B cell (primary cell): ENCODE data around the gene MOB3C. TPM values are rescaled to one million over a fixed set of nuclear protein-coding genes. Genes with fewer than 3 reads are reported as not detected.

Experiments
- ATAC-seq: fragments of 200-7000 bp; cut with Tn5 transposase; one replicate; pipeline ENCODE4 v1.10.0; 2021; ENCODE audit warnings: low read depth, mild to moderate bottlenecking, moderate number of reproducible peaks, moderate library complexity
- CTCF ChIA-PET: fragments of 350-600 bp; sonication (Branson Sonifier 250); formaldehyde crosslinking; loops from one replicate; lab custom pipeline; 2021; ENCODE audit warnings: antibody characterized with exemption, inconsistent platforms; lab: Charles Lee
- POLR2A ChIA-PET: fragments of 350-600 bp; sonication (Branson Sonifier 250); formaldehyde crosslinking; loops from one replicate; lab custom pipeline; 2021; ENCODE audit warnings: antibody characterized with exemption; lab: Charles Lee
- DNase-seq: peaks from one replicate; pipeline ENCODE4 v3.0.0; 2013
- H2AFZ ChIP-seq: 2 replicates; pipeline ENCODE4 v1.6.1; 2012; ENCODE audit warnings: mild to moderate bottlenecking, low read depth, low read length; ENCODE audit not compliant: insufficient read depth, poor library complexity, severe bottlenecking
- H3K27ac ChIP-seq, 2 donors: 1 replicate in 1 of 2; 2 replicates in 1 of 2; pipeline ENCODE4 v1.5.1; 2012 to 2013; ENCODE audit warnings: low read length in 2 of 2, mild to moderate bottlenecking in 2 of 2, moderate library complexity in 1 of 2
- H3K27me3 ChIP-seq, 4 experiments: fragments of 200-600 bp in 1 of 4; sonication (generic) in 1 of 4; replicated peaks in 1 of 4; 1 replicate in 2 of 4; 2 replicates in 2 of 4; pipeline versions ENCODE4 v1.6.1 to v1.7.0; 2013 to 2016; ENCODE audit warnings: low read length in 3 of 4, mild to moderate bottlenecking in 2 of 4, mixed read lengths in 1 of 4, moderate library complexity in 1 of 4; ENCODE audit not compliant: insufficient read depth in 4 of 4, control insufficient read depth in 3 of 4; ENCODE audit errors: control extremely low read depth in 1 of 4
- H3K36me3 ChIP-seq, 2 experiments: replicated peaks in 1 of 2; 1 replicate in 1 of 2; 2 replicates in 1 of 2; pipeline versions ENCODE4 v1.6.1 to v1.7.1; 2013; ENCODE audit warnings: low read length in 1 of 2; ENCODE audit not compliant: insufficient read depth in 2 of 2, control insufficient read depth in 1 of 2; ENCODE audit errors: control extremely low read depth in 1 of 2, extremely low read depth in 1 of 2
- H3K4me1 ChIP-seq, 2 donors: fragments of 200-600 bp in 1 of 2; sonication (generic) in 1 of 2; 1 replicate in 1 of 2; 2 replicates in 1 of 2; pipeline versions ENCODE4 v1.5.1 to v1.6.1; 2013 to 2017; ENCODE audit warnings: low read length in 2 of 2; ENCODE audit not compliant: control insufficient read depth in 2 of 2, insufficient read depth in 2 of 2
- H3K4me2 ChIP-seq: replicated peaks from 2 replicates; pipeline ENCODE3; 2012; ENCODE audit warnings: mild to moderate bottlenecking, low read depth, low read length; ENCODE audit not compliant: poor library complexity, severe bottlenecking
- H3K4me3 ChIP-seq, 5 experiments: fragments of 200-600 bp in 1 of 5; sonication (generic) in 1 of 5; 1 replicate in 3 of 5; 2 replicates in 2 of 5; pipeline versions ENCODE4 v1.5.1 to v1.7.0; 2011 to 2016; ENCODE audit warnings: low read length in 4 of 5, mild to moderate bottlenecking in 4 of 5, low read depth in 2 of 5, control low read depth in 1 of 5, moderate library complexity in 1 of 5; ENCODE audit not compliant: insufficient read depth in 1 of 5; ENCODE audit errors: control extremely low read depth in 1 of 5, extremely low read depth in 1 of 5
- H3K79me2 ChIP-seq: fragments of 200-600 bp; sonication (generic); one replicate; pipeline ENCODE4 v1.6.0; 2016; ENCODE audit warnings: low read length; ENCODE audit not compliant: control insufficient read depth, insufficient read depth
- H3K9ac ChIP-seq: fragments of 200-600 bp; sonication (generic); 2 replicates; pipeline ENCODE4 v1.6.1; 2017; ENCODE audit warnings: mild to moderate bottlenecking, low read length, moderate library complexity
- H3K9me3 ChIP-seq, 3 donors: one replicate each; pipeline versions ENCODE4 v1.6.1 to v1.7.1; 2013; ENCODE audit warnings: low read length in 2 of 3; ENCODE audit not compliant: control insufficient read depth in 2 of 3, insufficient read depth in 1 of 3; ENCODE audit errors: control extremely low read depth in 1 of 3
- H4K20me1 ChIP-seq: 2 replicates; pipeline ENCODE4 v1.6.0; 2012; ENCODE audit warnings: mild to moderate bottlenecking, low read length; ENCODE audit not compliant: insufficient read depth, control insufficient read depth, poor library complexity, severe bottlenecking
- H3K27ac Mint-ChIP-seq: one replicate; pipeline ENCODE4 v1.8.0; 2021; ENCODE audit warnings: mixed read lengths
- H3K27me3 Mint-ChIP-seq: one replicate; pipeline ENCODE4 v1.8.0; 2021; ENCODE audit warnings: mixed read lengths
- H3K4me1 Mint-ChIP-seq: one replicate; pipeline ENCODE4 v1.8.0; 2021; ENCODE audit warnings: mixed read lengths
- H3K4me3 Mint-ChIP-seq: one replicate; pipeline ENCODE4 v1.8.0; 2021; ENCODE audit warnings: mixed read lengths
- H3K9me3 Mint-ChIP-seq: one replicate; pipeline ENCODE4 v1.8.0; 2022; ENCODE audit warnings: mixed read lengths; ENCODE audit not compliant: insufficient read depth
- CTCF ChIP-seq: fragments of 200-600 bp; IDR thresholded peaks from one replicate; pipeline ENCODE4 v1.8.0; 2022; ENCODE audit warnings: antibody characterized with exemption, mild to moderate bottlenecking
- EZH2 ChIP-seq: IDR thresholded peaks from 2 replicates; pipeline ENCODE4 v1.6.1; 2012; ENCODE audit warnings: borderline replicate concordance, low read depth, mild to moderate bottlenecking, moderate library complexity, low read length; ENCODE audit not compliant: insufficient read depth, poor library complexity, severe bottlenecking
- WGBS: methylation state at CpG from one replicate; pipeline ENCODE4 v1.1.5; 2013; ENCODE audit warnings: missing lambda C conversion rate; ENCODE audit not compliant: insufficient coverage; 5-methylcytosine and 5-hydroxymethylcytosine counted together
- intact Hi-C: fragments of 100-400 bp; cut with micrococcal nuclease; formaldehyde crosslinking; loops from one replicate; pipeline ENCODE4 v1.10.0; 2022
- polyA plus RNA-seq: library from polyadenylated mRNA; depleted of rRNA; stranded (reverse); fragments of >200 nt; gene quantifications from 2 replicates; pipeline ENCODE4 v1.2.3, GENCODE V29; 2012
- total RNA-seq, 2 donors: library from RNA; stranded (reverse); fragments of 120-200 nt in 1 of 2; gene quantifications; 1 replicate in 1 of 2; 2 replicates in 1 of 2; pipeline versions ENCODE4 v1.2.3 to v1.2.4, GENCODE V29; 2013 to 2022

The MOB3C gene
- total and polyA plus RNA-seq, 2 donors (not counting 1 experiment from before 2014, with no cell fraction given): 18.9 to 19.2 TPM

GRCh38 chr1:46580140-46580903 lies 36.3 kb downstream of the MOB3C start:
- no peak overlapping the region for H3K4me3 Mint-ChIP-seq
- DNase-seq: no peak
- no peak overlapping the region for H3K27ac Mint-ChIP-seq
- intact Hi-C loops: no loop called here
- Histone ChIP-seq H3K9me3 (no peaks in the 10 kb centered on the region), H3K9ac (no peak overlapping the region), H3K36me3 (peaks cover 0 to 52% of the 10 kb centered on the region in 2 experiments), H3K27me3 (no peaks in the 10 kb centered on the region), H3K4me3 (no peak overlapping the region), H3K27ac (no peak overlapping the region), H4K20me1 (no peaks in the 10 kb centered on the region), H3K4me2 (no peak overlapping the region), H2AFZ (no peak overlapping the region), H3K79me2 (no peaks in the 10 kb centered on the region), H3K4me1 (no peaks in the 10 kb centered on the region)
- H3K27me3 Mint-ChIP-seq: no peaks in the 10 kb centered on the region
- no peak for ATAC-seq
- CTCF ChIA-PET: interaction anchor here (0.5 to 1.5 kb wide), 2 partner anchors 134 to 785 kb away, joined by 3 read pairs; no protein-coding TSS in a partner anchor
- WGBS: 55% methylated on average over 2 of the region's 6 CpGs
- POLR2A ChIA-PET: no interaction called here
- no peak for TF ChIP-seq EZH2
- TF ChIP-seq CTCF: no peak
- peaks cover 2% of the 10 kb centered on the region for H3K4me1 Mint-ChIP-seq
- no peaks in the 10 kb centered on the region for H3K9me3 Mint-ChIP-seq

GRCh38 chr1:46577671-46578070 lies 38.9 kb downstream of the MOB3C start:
- no peaks in the 10 kb centered on the region for H4K20me1 ChIP-seq
- POLR2A ChIA-PET: no interaction called here
- DNase-seq: no peak
- no peak overlapping the region for H3K4me2 ChIP-seq
- no peak overlapping the region for H3K9ac ChIP-seq
- no peak overlapping the region for H3K27ac ChIP-seq
- no peaks in the 10 kb centered on the region for H3K27me3 Mint-ChIP-seq
- no peak for TF ChIP-seq CTCF
- TF ChIP-seq EZH2: no peak
- H3K4me3 ChIP-seq: no peak overlapping the region
- CTCF ChIA-PET: no interaction called here
- H3K4me1 Mint-ChIP-seq: peaks cover 2% of the 10 kb centered on the region
- no peak overlapping the region for H2AFZ ChIP-seq
- ATAC-seq: no peak
- H3K27ac Mint-ChIP-seq: no peak overlapping the region
- no peak overlapping the region for H3K4me3 Mint-ChIP-seq
- no peaks in the 10 kb centered on the region for H3K9me3 Mint-ChIP-seq
- 100% methylated on average over 2 of the region's 4 CpGs for WGBS
- no peaks in the 10 kb centered on the region for H3K4me1 ChIP-seq
- no peaks in the 10 kb centered on the region for H3K9me3 ChIP-seq
- H3K79me2 ChIP-seq: no peaks in the 10 kb centered on the region
- H3K36me3 ChIP-seq: peaks cover 0 to 54% of the 10 kb centered on the region in 2 experiments
- H3K27me3 ChIP-seq: no peaks in the 10 kb centered on the region
- intact Hi-C loops: no loop called here
